Activated CD8-positive, alpha-beta T cell treated with anti-CD3 and anti-CD28 coated beads, Interleukin-2, amount 10 ng/mL, durations not matched to agents 7 days and 5 days (primary cell): ENCODE results near the gene LENG1. TPM values are rescaled to one million over a fixed set of nuclear protein-coding genes. Genes with fewer than 3 reads are reported as not detected.

Experiments used
- ATAC-seq: fragments of 150-1000 bp; cut with Tn5 transposase; one replicate; pipeline ENCODE4 v1.10.0; 2021; ENCODE audit warnings: moderate library complexity
- CTCF ChIA-PET: fragments of 350-600 bp; sonication (Branson Sonifier 250); formaldehyde crosslinking; loops from one replicate; lab custom pipeline; 2021; ENCODE audit warnings: antibody characterized with exemption; lab: Charles Lee
- POLR2A ChIA-PET: fragments of 350-600 bp; sonication (Branson Sonifier 250); formaldehyde crosslinking; loops from one replicate; lab custom pipeline; 2021; ENCODE audit warnings: antibody characterized with exemption; lab: Charles Lee
- DNase-seq: peaks from one replicate; pipeline ENCODE4 v3.0.0-alpha.2; 2020
- H3K27ac Mint-ChIP-seq: one replicate; pipeline ENCODE4 v1.8.0; 2021; ENCODE audit warnings: mild to moderate bottlenecking, mixed read lengths
- H3K27me3 Mint-ChIP-seq: one replicate; pipeline ENCODE4 v1.8.0; 2021; ENCODE audit warnings: low read depth, mixed read lengths
- H3K36me3 Mint-ChIP-seq: one replicate; pipeline ENCODE4 v1.8.0; 2021; ENCODE audit warnings: low read depth, mixed read lengths
- H3K4me1 Mint-ChIP-seq: one replicate; pipeline ENCODE4 v1.8.0; 2021; ENCODE audit warnings: low read depth, mixed read lengths
- H3K4me3 Mint-ChIP-seq: one replicate; pipeline ENCODE4 v1.8.0; 2021; ENCODE audit warnings: mild to moderate bottlenecking, mixed read lengths
- H3K9me3 Mint-ChIP-seq: one replicate; pipeline ENCODE4 v1.8.0; 2022; ENCODE audit warnings: mixed read lengths; ENCODE audit not compliant: insufficient read depth
- total RNA-seq, 2 experiments: library from RNA; stranded (reverse); gene quantifications; one replicate each; pipeline ENCODE4 v1.2.3, GENCODE V29; 2021

LENG1 gene
- total RNA-seq, 2 experiments from 2014 or later: 6.6 to 7.5 TPM

- POLR2A ChIA-PET: interaction anchor here (2.4 kb wide), 1 partner anchor 8 kb away, joined by 15 read pairs; the partner anchor contains the start of genes PRPF31 and TFPT
- H3K4me1 Mint-ChIP-seq: no peaks in the 10 kb centered on the region
- ATAC-seq: no peak
- DNase-seq: no peak
- H3K4me3 Mint-ChIP-seq: no peak overlapping the region
- no peaks in the 10 kb centered on the region for H3K9me3 Mint-ChIP-seq
- CTCF ChIA-PET: no interaction called here
- peaks cover 40% of the 10 kb centered on the region for H3K36me3 Mint-ChIP-seq
- H3K27me3 Mint-ChIP-seq: no peaks in the 10 kb centered on the region
- no peak overlapping the region for H3K27ac Mint-ChIP-seq
Measured at GRCh38 chr19:54123682-54124081, 35.8 kb downstream of the LENG1 start.

- no peak overlapping the region for H3K4me3 Mint-ChIP-seq
- ATAC-seq (no peak), DNase-seq (no peak)
- H3K36me3 Mint-ChIP-seq: peaks cover 34% of the 10 kb centered on the region
- H3K9me3 Mint-ChIP-seq: no peaks in the 10 kb centered on the region
- no peak overlapping the region for H3K27ac Mint-ChIP-seq
- POLR2A ChIA-PET: no interaction called here
- CTCF ChIA-PET: no interaction called here
- no peaks in the 10 kb centered on the region for H3K27me3 Mint-ChIP-seq
- peaks cover 12% of the 10 kb centered on the region for H3K4me1 Mint-ChIP-seq
Measured at GRCh38 chr19:54121259-54121658, 38.3 kb downstream of the LENG1 start.

GRCh38 chr19:54115109-54116063 lies 44.1 kb downstream of the LENG1 start, which contains the start of the genes PRPF31 and TFPT:
Gene PRPF31 (plus strand): TSS chr19:54115754. CDS start chr19:54118279, 2,525 bp downstream.
Gene TFPT (minus strand): TSS chr19:54115657. CDS start chr19:54115269, 388 bp downstream.
- POLR2A ChIA-PET: interaction anchor here (0.6 to 2.9 kb wide), 12 partner anchors 9 to 248 kb away, joined by 3 to 21 read pairs (median 4); partner anchors contain the start of genes CNOT3, LENG1, MYADM and NDUFA3
- ATAC-seq (peak; percentile 92), DNase-seq (peak; percentile 98)
- H3K27me3 Mint-ChIP-seq: no peaks in the 10 kb centered on the region
- H3K27ac Mint-ChIP-seq: peak within 1 kb of the TSS; percentile 94
- no peaks in the 10 kb centered on the region for H3K9me3 Mint-ChIP-seq
- H3K36me3 Mint-ChIP-seq: peaks cover 37% of the 10 kb centered on the region
- H3K4me1 Mint-ChIP-seq: peaks cover 29% of the 10 kb centered on the region
- CTCF ChIA-PET: interaction anchor here (1.4 kb wide), 1 partner anchor 21 kb away, joined by 3 read pairs; no protein-coding TSS in a partner anchor
- H3K4me3 Mint-ChIP-seq: peak within 1 kb of the TSS; percentile 98

GRCh38 chr19:54114340-54115108 lies 45.0 kb downstream of the LENG1 start:
- CTCF ChIA-PET: interaction anchor here (1.4 kb wide), 1 partner anchor 22 kb away, joined by 3 read pairs; no protein-coding TSS in a partner anchor

GRCh38 chr19:54109651-54110050 lies 49.9 kb downstream of the LENG1 start:
- ATAC-seq (no peak), DNase-seq (no peak)
- Mint-ChIP-seq H3K4me1 (peaks cover 24% of the 10 kb centered on the region), H3K9me3 (no peaks in the 10 kb centered on the region), H3K4me3 (no peak overlapping the region), H3K27me3 (no peaks in the 10 kb centered on the region), H3K27ac (no peak overlapping the region), H3K36me3 (peaks cover 59% of the 10 kb centered on the region)
- ChIA-PET CTCF (no interaction called here), POLR2A (no interaction called here)

More at GRCh38 chr19:54114340-54115108, 45.0 kb downstream of the LENG1 start:
- peak overlapping the region; percentile 94 for H3K27ac Mint-ChIP-seq
- peaks cover 29% of the 10 kb centered on the region for H3K4me1 Mint-ChIP-seq
- peaks cover 41% of the 10 kb centered on the region for H3K36me3 Mint-ChIP-seq
- ATAC-seq (peak; percentile 65), DNase-seq (peak; percentile 84)
- H3K4me3 Mint-ChIP-seq: peak overlapping the region; percentile 98
- no peaks in the 10 kb centered on the region for H3K9me3 Mint-ChIP-seq
- POLR2A ChIA-PET: interaction anchor here (1.0 to 2.9 kb wide), 8 partner anchors 10 to 240 kb away, joined by 3 to 21 read pairs (median 8); partner anchors contain the start of genes CNOT3, LENG1, NDUFA3 and OSCAR
- no peaks in the 10 kb centered on the region for H3K27me3 Mint-ChIP-seq

GRCh38 chr19:54108496-54108895 lies 51.0 kb downstream of the LENG1 start:
- Mint-ChIP-seq H3K27me3 (no peaks in the 10 kb centered on the region), H3K4me1 (peaks cover 19% of the 10 kb centered on the region), H3K9me3 (no peaks in the 10 kb centered on the region), H3K4me3 (no peak overlapping the region), H3K36me3 (peaks cover 51% of the 10 kb centered on the region), H3K27ac (no peak overlapping the region)
- CTCF ChIA-PET: no interaction called here
- POLR2A ChIA-PET: interaction anchor here (0.7 kb wide), 1 partner anchor 8 kb away, joined by 3 read pairs; no protein-coding TSS in a partner anchor
- DNase-seq: no peak
- ATAC-seq: no peak

- peaks cover 49% of the 10 kb centered on the region for H3K36me3 Mint-ChIP-seq
- ChIA-PET POLR2A (no interaction called here), CTCF (no interaction called here)
- H3K4me3 Mint-ChIP-seq: no peak overlapping the region
- DNase-seq (no peak), ATAC-seq (no peak)
- no peaks in the 10 kb centered on the region for H3K9me3 Mint-ChIP-seq
- peaks cover 19% of the 10 kb centered on the region for H3K4me1 Mint-ChIP-seq
- no peak overlapping the region for H3K27ac Mint-ChIP-seq
- H3K27me3 Mint-ChIP-seq: no peaks in the 10 kb centered on the region
Measured at GRCh38 chr19:54107876-54108490, 51.5 kb downstream of the LENG1 start.

GRCh38 chr19:54106716-54107115 lies 52.8 kb downstream of the LENG1 start:
- no peak for ATAC-seq
- ChIA-PET POLR2A (no interaction called here), CTCF (no interaction called here)
- Mint-ChIP-seq H3K9me3 (no peaks in the 10 kb centered on the region), H3K4me1 (peaks cover 24% of the 10 kb centered on the region), H3K27me3 (no peaks in the 10 kb centered on the region), H3K27ac (no peak overlapping the region), H3K36me3 (peaks cover 43% of the 10 kb centered on the region), H3K4me3 (no peak overlapping the region)
- no peak for DNase-seq

GRCh38 chr19:54105796-54106195 lies 53.7 kb downstream of the LENG1 start:
- CTCF ChIA-PET: no interaction called here
- Mint-ChIP-seq H3K27ac (peak overlapping the region; percentile 21), H3K9me3 (no peaks in the 10 kb centered on the region), H3K27me3 (no peaks in the 10 kb centered on the region), H3K4me1 (peaks cover 27% of the 10 kb centered on the region), H3K36me3 (peaks cover 41% of the 10 kb centered on the region), H3K4me3 (no peak overlapping the region)
- no peak for DNase-seq
- no peak for ATAC-seq
- POLR2A ChIA-PET: no interaction called here
